ENCODE measurements around the gene CSRNP3.
"Not testable (repeated sequence)": the region's sequence is repeated elsewhere in the genome, so short reads cannot be mapped to it uniquely, and the experiment has no call there.

Gene CSRNP3

GRCh38 chr2:165547900-165548299 lies 78.4 kb downstream of the CSRNP3 start:
- DNase-seq = no peak

GRCh38 chr2:165549619-165550018 lies 80.1 kb downstream of the CSRNP3 start:
- DNase-seq = no peak

- no peak for DNase-seq
These were observed 89.3 kb downstream of the CSRNP3 start for GRCh38 chr2:165558832-165559231.

- DNase-seq = no peak
These were observed 91.0 kb downstream of the CSRNP3 start for GRCh38 chr2:165560377-165560988.

- no peak for DNase-seq
These were observed 92.0 kb downstream of the CSRNP3 start for GRCh38 chr2:165561516-165561915.

- no peak for DNase-seq
These were observed 92.7 kb downstream of the CSRNP3 start for GRCh38 chr2:165562233-165562632.

GRCh38 chr2:165563468-165564225 lies 94.1 kb downstream of the CSRNP3 start:
- DNase-seq = no peak

- DNase-seq = no peak
These were observed 96.5 kb downstream of the CSRNP3 start for GRCh38 chr2:165566008-165566407.

- DNase-seq = no peak
These were observed 97.8 kb downstream of the CSRNP3 start for GRCh38 chr2:165567273-165567672.

GRCh38 chr2:165568361-165568760 lies 98.9 kb downstream of the CSRNP3 start:
- DNase-seq = no peak

- DNase-seq = no peak
These were observed 102.0 kb downstream of the CSRNP3 start for GRCh38 chr2:165571477-165571876.

GRCh38 chr2:165572151-165572550 lies 102.7 kb downstream of the CSRNP3 start:
- DNase-seq = no peak

- no peak for DNase-seq
These were observed 104.3 kb downstream of the CSRNP3 start for GRCh38 chr2:165573534-165574461.

- no peak for DNase-seq
These were observed 105.6 kb downstream of the CSRNP3 start for GRCh38 chr2:165575044-165575615.

GRCh38 chr2:165576409-165577154 lies 107.1 kb downstream of the CSRNP3 start:
- DNase-seq = no peak

GRCh38 chr2:165582409-165582808 lies 112.9 kb downstream of the CSRNP3 start:
- no peak for DNase-seq

GRCh38 chr2:165582863-165583506 lies 113.5 kb downstream of the CSRNP3 start:
- no peak for DNase-seq

GRCh38 chr2:165584126-165584654 lies 114.7 kb downstream of the CSRNP3 start:
- DNase-seq = no peak

- no peak for DNase-seq
These were observed 116.5 kb downstream of the CSRNP3 start for GRCh38 chr2:165586019-165586418.

- DNase-seq = no peak
These were observed 117.9 kb downstream of the CSRNP3 start for GRCh38 chr2:165587335-165587938.

- DNase-seq = not testable (repeated sequence)
These were observed 121.5 kb downstream of the CSRNP3 start for GRCh38 chr2:165590999-165591398.
